Right ventricle myocardium inferior (tissue), 1 donor: ENCODE results near the gene SLC2A3. TPM values are rescaled to one million over a fixed set of nuclear protein-coding genes. Genes with fewer than 3 reads are reported as not detected.
"Not testable (repeated sequence)": the region's sequence is repeated elsewhere in the genome, so short reads cannot be mapped to it uniquely, and the experiment has no call there.

Experiments used
- ATAC-seq: fragments of 200-7000 bp; cut with Tn5 transposase; one replicate; pipeline ENCODE4 v1.9.1; 2020; ENCODE audit warnings: mild to moderate bottlenecking, moderate library complexity
- DNase-seq: peaks from one replicate; pipeline ENCODE4 v3.0.0; 2021; ENCODE audit errors: missing footprints
- intact Hi-C: fragments of 100-400 bp; cut with DNase I; formaldehyde crosslinking; loops from one replicate; pipeline ENCODE4 v1.11.0; 2022
- total RNA-seq: library from RNA; stranded (reverse); fragmentation: NEBNext Ultra II Directional; extraction: Animal tissue kit (Norgen Biotek cat#: 25700); gene quantifications from one replicate; pipeline ENCODE4 v1.2.1, GENCODE V29; 2021
- donor health status: DM: no; HTN: yes; CAD: no; lungs with severe emphysema.

SLC2A3 gene
- total RNA-seq, 1 donor from 2014 or later, result 11.7 TPM

GRCh38 chr12:7954877-7955276 lies 18.9 kb upstream of the SLC2A3 start:
- intact Hi-C loops, DNase-seq, ATAC-seq: not testable (repeated sequence)

GRCh38 chr12:7954418-7954817 lies 18.4 kb upstream of the SLC2A3 start:
- intact Hi-C loops, DNase-seq, ATAC-seq: not testable (repeated sequence)

GRCh38 chr12:7953912-7954311 lies 17.9 kb upstream of the SLC2A3 start:
- DNase-seq, intact Hi-C loops, ATAC-seq: not testable (repeated sequence)

GRCh38 chr12:7951671-7952070 lies 15.7 kb upstream of the SLC2A3 start:
- DNase-seq (no peak), ATAC-seq (no peak)
- intact Hi-C loops, result no loop called here

GRCh38 chr12:7950230-7950943 lies 14.4 kb upstream of the SLC2A3 start:
- DNase-seq, intact Hi-C loops, ATAC-seq: not testable (repeated sequence)

- no peak for ATAC-seq
- intact Hi-C loops, result no loop called here
- DNase-seq, result no peak
Measured at GRCh38 chr12:7948589-7949260, 12.7 kb upstream of the SLC2A3 start.

GRCh38 chr12:7947011-7947410 lies 11.0 kb upstream of the SLC2A3 start:
- intact Hi-C loops, result no loop called here
- ATAC-seq (no peak), DNase-seq (no peak)

GRCh38 chr12:7944760-7945159 lies 8.8 kb upstream of the SLC2A3 start:
- intact Hi-C loops, DNase-seq, ATAC-seq: not testable (repeated sequence)

GRCh38 chr12:7940906-7941305 lies 4.9 kb upstream of the SLC2A3 start:
- intact Hi-C loops, result no loop called here
- no peak for ATAC-seq
- DNase-seq, result no peak

GRCh38 chr12:7937833-7938506 lies 2.0 kb upstream of the SLC2A3 start:
- ATAC-seq (no peak), DNase-seq (no peak)
- intact Hi-C loops, result loop anchor here (5.0 kb wide), 1 partner anchor 34 kb away; no protein-coding TSS in a partner anchor

GRCh38 chr12:7934889-7935492 lies 996 bp downstream of the SLC2A3 start:
- no peak for DNase-seq
- intact Hi-C loops, result loop anchor here (5.0 kb wide), 1 partner anchor 37 kb away; no protein-coding TSS in a partner anchor
- ATAC-seq, result no peak

- ATAC-seq, result no peak
- DNase-seq, result no peak
- intact Hi-C loops, result no loop called here
Measured at GRCh38 chr12:7934091-7934888, 1.7 kb downstream of the SLC2A3 start.

GRCh38 chr12:7933255-7933726 lies 2.7 kb downstream of the SLC2A3 start:
- ATAC-seq (peak; percentile 94), DNase-seq (peak; percentile 82)
- intact Hi-C loops, result loop anchor here (2.0 kb wide), 1 partner anchor 62 kb away; no protein-coding TSS in a partner anchor

GRCh38 chr12:7932599-7933240 lies 3.3 kb downstream of the SLC2A3 start:
- intact Hi-C loops, result loop anchor here (2.0 kb wide), 1 partner anchor 62 kb away; no protein-coding TSS in a partner anchor
- ATAC-seq, DNase-seq: not testable (repeated sequence)

GRCh38 chr12:7929083-7929792 lies 6.7 kb downstream of the SLC2A3 start:
- ATAC-seq (no peak), DNase-seq (no peak)
- intact Hi-C loops, result no loop called here

GRCh38 chr12:7927470-7927869 lies 8.5 kb downstream of the SLC2A3 start:
- DNase-seq (no peak), ATAC-seq (no peak)
- intact Hi-C loops, result no loop called here

GRCh38 chr12:7926068-7926666 lies 9.8 kb downstream of the SLC2A3 start:
- intact Hi-C loops, ATAC-seq, DNase-seq: not testable (repeated sequence)
